Measurements from ENCODE around the gene INTS15.

Gene INTS15

DNA sequence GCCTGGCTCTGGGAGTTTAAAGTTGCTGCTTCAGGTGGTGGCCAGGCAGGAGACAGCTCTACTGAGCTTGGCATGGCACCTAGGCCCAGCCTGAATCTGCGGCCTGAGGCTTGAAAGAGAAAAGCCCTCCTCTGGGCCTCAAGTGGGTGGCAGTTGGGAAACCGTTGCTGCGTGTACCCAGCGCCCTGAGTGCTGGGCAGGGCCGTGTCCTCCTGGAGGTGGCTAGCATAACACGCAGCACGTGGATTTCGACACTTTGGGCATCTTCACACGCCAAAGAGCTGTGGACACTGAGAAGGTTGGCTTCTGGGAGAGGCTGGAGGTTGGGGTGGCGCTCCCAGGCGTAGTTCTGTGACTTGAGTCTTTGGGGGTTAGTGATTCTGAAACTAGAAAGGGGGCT lies 49.8 kb downstream of the INTS15 start:
- DNase-seq (ENCODE audit: low read depth), result no peak
- no peak overlapping the region for H3K4me3 ChIP-seq (ENCODE audit: low read depth, low read length)
- TF ChIP-seq, protein P1, sequence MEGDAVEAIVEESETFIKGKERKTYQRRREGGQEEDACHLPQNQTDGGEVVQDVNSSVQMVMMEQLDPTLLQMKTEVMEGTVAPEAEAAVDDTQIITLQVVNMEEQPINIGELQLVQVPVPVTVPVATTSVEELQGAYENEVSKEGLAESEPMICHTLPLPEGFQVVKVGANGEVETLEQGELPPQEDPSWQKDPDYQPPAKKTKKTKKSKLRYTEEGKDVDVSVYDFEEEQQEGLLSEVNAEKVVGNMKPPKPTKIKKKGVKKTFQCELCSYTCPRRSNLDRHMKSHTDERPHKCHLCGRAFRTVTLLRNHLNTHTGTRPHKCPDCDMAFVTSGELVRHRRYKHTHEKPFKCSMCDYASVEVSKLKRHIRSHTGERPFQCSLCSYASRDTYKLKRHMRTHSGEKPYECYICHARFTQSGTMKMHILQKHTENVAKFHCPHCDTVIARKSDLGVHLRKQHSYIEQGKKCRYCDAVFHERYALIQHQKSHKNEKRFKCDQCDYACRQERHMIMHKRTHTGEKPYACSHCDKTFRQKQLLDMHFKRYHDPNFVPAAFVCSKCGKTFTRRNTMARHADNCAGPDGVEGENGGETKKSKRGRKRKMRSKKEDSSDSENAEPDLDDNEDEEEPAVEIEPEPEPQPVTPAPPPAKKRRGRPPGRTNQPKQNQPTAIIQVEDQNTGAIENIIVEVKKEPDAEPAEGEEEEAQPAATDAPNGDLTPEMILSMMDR (IDR thresholded peaks at IDR 0.05; ENCODE audit: control insufficient read depth, extremely low read depth, insufficient read depth), result no peak

DNA sequence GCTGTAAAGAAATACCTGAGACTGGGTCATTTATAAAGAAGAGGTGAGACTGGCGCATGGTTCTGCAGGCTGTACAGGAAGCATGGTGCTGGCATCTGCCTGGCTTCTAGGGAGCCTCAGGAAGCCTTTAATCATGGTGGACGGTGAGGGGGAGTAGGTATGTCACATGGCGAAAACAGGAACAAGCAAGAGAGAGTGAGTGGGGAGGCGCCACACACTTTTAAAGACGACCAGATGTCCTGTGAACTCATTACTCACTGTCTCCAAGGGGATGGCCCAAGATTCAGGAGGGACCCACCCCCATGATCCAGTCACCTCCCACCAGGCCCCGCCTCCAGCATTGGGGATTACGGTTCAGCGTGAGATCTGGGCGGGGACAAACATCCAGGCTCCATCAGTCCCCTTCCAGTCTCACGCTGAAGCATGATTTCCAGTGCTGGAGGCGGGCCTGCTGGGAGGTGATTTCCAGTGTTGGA lies 50.5 kb downstream of the INTS15 start:
- no peak for DNase-seq (ENCODE audit: low read depth)
- TF ChIP-seq, protein P1 (IDR thresholded peaks at IDR 0.05; ENCODE audit: control insufficient read depth, extremely low read depth, insufficient read depth), result no peak
- H3K4me3 ChIP-seq (ENCODE audit: low read depth, low read length), result no peak overlapping the region

DNA sequence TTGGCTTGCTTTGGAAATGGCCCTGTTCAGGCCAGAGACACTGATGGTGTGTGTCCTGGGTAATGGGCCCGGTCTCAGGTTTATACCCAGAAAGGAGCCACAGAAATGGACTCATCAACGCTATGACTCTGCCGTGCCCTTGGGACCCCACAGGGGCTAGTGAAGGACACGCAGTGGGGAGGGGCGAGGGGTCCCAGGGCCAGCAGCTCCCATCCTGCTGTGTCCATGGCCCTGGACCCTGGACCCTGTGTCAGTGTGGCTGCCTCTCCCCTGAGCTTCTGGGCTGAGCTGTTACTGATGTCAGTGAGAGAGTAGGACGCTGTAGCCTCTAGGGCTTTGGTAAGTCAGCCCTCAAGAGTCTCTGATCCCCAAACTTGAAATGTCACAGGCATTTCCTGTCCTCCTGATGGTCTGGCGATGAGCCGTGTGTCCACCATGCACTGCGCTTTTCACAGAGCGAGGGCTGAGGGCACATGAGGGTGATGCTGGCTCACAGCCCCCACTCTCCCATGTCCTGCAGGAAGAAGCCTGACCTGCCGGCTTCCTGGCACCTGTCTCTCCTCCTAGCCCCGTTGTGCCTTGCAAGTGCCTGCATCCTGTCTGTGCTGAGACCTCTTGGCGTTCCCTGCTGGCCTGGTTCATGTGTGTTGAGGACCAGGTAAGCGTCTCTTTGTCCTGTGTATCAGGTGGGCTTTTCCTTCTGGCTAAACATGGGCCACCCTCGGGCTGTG lies 51.6 kb downstream of the INTS15 start:
- DNase-seq (ENCODE audit: low read depth), result no peak
- TF ChIP-seq, protein P1 (IDR thresholded peaks at IDR 0.05; ENCODE audit: control insufficient read depth, extremely low read depth, insufficient read depth), result no peak
- no peak overlapping the region for H3K4me3 ChIP-seq (ENCODE audit: low read depth, low read length)

DNA sequence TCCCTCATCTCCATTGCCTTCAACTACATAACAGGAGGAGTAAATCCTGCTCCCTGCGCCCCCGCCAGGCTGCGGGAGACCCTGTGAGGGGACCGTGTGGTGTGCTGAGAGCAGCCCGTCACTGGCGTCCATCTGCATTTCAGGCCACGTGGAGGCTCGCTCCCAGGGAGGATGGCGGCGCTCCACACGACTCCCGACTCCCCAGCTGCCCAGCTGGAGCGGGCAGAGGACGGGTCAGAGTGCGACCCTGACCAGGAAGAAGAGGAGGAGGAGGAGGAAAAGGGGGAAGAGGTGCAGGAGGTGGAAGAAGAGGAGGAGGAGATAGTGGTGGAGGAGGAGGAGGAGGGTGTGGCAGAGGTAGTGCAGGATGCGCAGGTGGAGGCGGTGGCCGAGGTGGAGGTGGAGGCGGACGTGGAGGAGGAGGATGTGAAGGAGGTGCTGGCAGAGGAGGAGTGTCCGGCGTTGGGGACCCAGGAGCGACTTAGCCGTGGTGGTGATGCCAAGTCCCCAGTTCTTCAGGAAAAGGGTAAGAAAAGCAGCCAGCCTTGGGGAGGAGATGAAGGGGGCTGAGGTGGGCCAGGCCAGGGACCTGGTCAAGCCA lies 52.5 kb downstream of the INTS15 start:
- no peak overlapping the region for H3K4me3 ChIP-seq (ENCODE audit: low read depth, low read length)
- DNase-seq (ENCODE audit: low read depth), result no peak
- TF ChIP-seq, protein P1 (IDR thresholded peaks at IDR 0.05; ENCODE audit: control insufficient read depth, extremely low read depth, insufficient read depth), result no peak

DNA sequence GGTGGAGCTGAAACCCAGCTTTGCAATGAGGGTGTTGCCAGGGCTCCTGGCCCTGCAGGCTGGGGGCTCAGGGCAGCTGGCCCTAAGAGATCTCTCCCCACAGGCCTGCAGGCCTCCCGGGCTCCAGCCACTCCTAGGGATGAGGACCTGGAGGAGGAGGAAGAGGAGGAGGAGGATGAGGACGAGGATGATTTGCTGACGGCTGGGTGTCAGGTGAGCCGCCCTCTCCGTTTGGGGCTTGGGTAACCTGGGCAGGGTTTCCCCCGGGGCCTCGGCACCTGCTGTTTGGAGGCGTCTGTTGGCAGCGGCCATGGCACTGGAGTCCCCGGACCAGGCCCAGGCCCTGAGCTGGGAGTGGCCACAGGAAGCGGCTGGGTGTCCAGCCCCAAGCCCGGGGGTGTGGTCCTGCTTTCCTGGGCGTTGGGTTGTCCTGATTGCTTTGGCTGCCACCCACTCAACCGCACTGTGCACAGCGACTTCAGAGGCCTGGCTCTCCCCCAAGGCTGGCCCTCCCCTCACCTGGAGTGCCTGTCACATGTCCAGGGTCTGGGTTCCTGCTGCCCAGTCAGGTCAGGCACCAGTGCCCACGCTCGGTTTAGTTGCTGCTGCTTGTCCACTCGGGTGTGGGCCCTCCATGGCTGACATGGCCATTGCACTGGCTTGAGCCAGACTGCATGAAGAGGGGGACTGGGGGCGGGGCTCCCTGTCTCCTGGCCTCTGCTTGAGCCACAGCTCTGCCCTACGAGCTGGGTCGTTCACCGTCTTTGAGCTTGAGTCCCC lies 53.2 kb downstream of the INTS15 start:
- H3K4me3 ChIP-seq (ENCODE audit: low read depth, low read length), result no peak overlapping the region
- TF ChIP-seq, protein P1 (IDR thresholded peaks at IDR 0.05; ENCODE audit: control insufficient read depth, extremely low read depth, insufficient read depth), result no peak

DNA sequence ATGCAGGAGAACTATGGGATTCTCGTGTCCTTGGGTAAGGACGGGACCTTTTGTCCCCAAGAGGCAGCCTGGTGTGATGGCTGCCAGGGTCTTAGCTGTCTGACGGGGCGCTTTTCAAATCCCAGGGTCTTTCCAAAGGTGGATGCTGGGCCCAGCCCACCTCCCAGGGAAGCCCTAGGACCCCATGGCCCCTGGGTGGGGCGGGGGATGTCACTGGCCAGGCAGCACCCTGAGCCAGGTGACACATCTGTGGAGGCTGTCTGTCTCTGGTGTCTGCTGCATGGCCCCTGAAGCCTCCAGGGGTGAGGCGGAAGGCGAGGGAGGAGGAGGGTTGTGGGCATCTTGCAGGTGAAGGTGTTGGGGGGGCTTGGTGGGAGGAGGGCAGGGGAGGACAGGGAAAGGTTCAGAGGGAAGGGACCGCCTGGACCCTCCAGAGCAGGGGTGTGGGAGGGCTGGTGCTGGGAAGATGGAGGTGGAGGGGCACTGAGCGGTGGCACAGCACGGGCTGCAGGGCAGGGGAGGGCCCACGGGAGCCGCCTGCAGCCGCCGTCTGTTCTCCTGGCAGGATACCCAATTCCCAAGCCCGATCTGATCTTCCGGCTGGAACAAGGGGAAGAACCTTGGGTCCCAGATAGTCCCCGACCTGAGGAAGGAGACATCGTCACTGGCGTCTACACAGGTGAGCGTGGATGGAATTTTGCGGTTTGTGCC lies 54.2 kb downstream of the INTS15 start:
- TF ChIP-seq, protein P1 (IDR thresholded peaks at IDR 0.05; ENCODE audit: control insufficient read depth, extremely low read depth, insufficient read depth), result no peak
- H3K4me3 ChIP-seq (ENCODE audit: low read depth, low read length), result no peak overlapping the region
- no peak for DNase-seq (ENCODE audit: low read depth)

More for the DNA sequence above, 53.2 kb downstream of the INTS15 start:
- no peak for DNase-seq (ENCODE audit: low read depth)
